ENCODE measurements around the gene AGTR1. TPM values are rescaled to one million over a fixed set of nuclear protein-coding genes. Genes with fewer than 3 reads are reported as not detected.

The AGTR1 gene
- total and polyA plus RNA-seq, 11 donors: 0.40 to 12.6 (median 1.2) TPM

GRCh38 chr3:148657470-148657869 lies 40.2 kb upstream of the AGTR1 start:
- intact Hi-C loops (cut with DNase I): no loop called here
- no peak for DNase-seq
- H3K4me3 ChIP-seq: no peak overlapping the region
- H3K27me3 ChIP-seq: no peaks in the 10 kb centered on the region
- peaks cover 0 to 6% (median 0%) of the 10 kb centered on the region in 12 donors for H3K9me3 ChIP-seq
- no peak for ATAC-seq
- no peaks in the 10 kb centered on the region for H3K4me1 ChIP-seq
- no peaks in the 10 kb centered on the region for H3K36me3 ChIP-seq
- no peak overlapping the region for H3K27ac ChIP-seq
- WGBS, 4 donors: 76 to 78% (median 77%) methylated on average over 4 of the region's 4 CpGs
- TF ChIP-seq POLR2A (IDR thresholded peaks at IDR 0.05) (no peak), CTCF (IDR thresholded peaks at IDR 0.05) (no peak)

GRCh38 chr3:148659512-148659911 lies 38.2 kb upstream of the AGTR1 start:
- 85 to 97% (median 88%) methylated on average over 1 of the region's 1 CpG for WGBS, 4 donors
- Histone ChIP-seq H3K27ac (no peak overlapping the region), H3K36me3 (no peaks in the 10 kb centered on the region), H3K27me3 (no peaks in the 10 kb centered on the region), H3K4me1 (no peaks in the 10 kb centered on the region), H3K4me3 (no peak overlapping the region), H3K9me3 (peaks cover 0 to 6% (median 0%) of the 10 kb centered on the region in 12 donors)
- DNase-seq: no peak
- TF ChIP-seq POLR2A (IDR thresholded peaks at IDR 0.05) (no peak), CTCF (IDR thresholded peaks at IDR 0.05) (no peak)
- no peak for ATAC-seq
- intact Hi-C loops (cut with DNase I): no loop called here

- no peaks in the 10 kb centered on the region for H3K36me3 ChIP-seq
- no peak for DNase-seq
- no peaks in the 10 kb centered on the region for H3K27me3 ChIP-seq
- no peak for ATAC-seq
- no peaks in the 10 kb centered on the region for H3K9me3 ChIP-seq
- no peak overlapping the region for H3K4me3 ChIP-seq
- TF ChIP-seq POLR2A (IDR thresholded peaks at IDR 0.05) (no peak), CTCF (IDR thresholded peaks at IDR 0.05) (no peak)
- H3K27ac ChIP-seq: no peak overlapping the region
- intact Hi-C loops (cut with DNase I): no loop called here
- H3K4me1 ChIP-seq: no peaks in the 10 kb centered on the region
These were observed 17.4 kb upstream of the AGTR1 start for GRCh38 chr3:148680289-148680688.

GRCh38 chr3:148681080-148681479 lies 16.6 kb upstream of the AGTR1 start:
- DNase-seq (no peak), ATAC-seq (no peak)
- Histone ChIP-seq H3K27me3 (no peaks in the 10 kb centered on the region), H3K4me1 (no peaks in the 10 kb centered on the region), H3K4me3 (no peak overlapping the region), H3K27ac (no peak overlapping the region), H3K9me3 (no peaks in the 10 kb centered on the region), H3K36me3 (no peaks in the 10 kb centered on the region)
- TF ChIP-seq CTCF (IDR thresholded peaks at IDR 0.05) (no peak), POLR2A (IDR thresholded peaks at IDR 0.05) (no peak)
- intact Hi-C loops (cut with DNase I): no loop called here
- WGBS, 4 donors: 72 to 85% (median 82%) methylated on average over 1 of the region's 1 CpG

Data from heart left ventricle (tissue), 16 donors.